ENCODE results near the gene KCNB1. TPM values are rescaled to one million over a fixed set of nuclear protein-coding genes. Genes with fewer than 3 reads are reported as not detected.

Gene KCNB1
- under 0.01 and 0.19 TPM in 2 replicates for total RNA-seq

DNA sequence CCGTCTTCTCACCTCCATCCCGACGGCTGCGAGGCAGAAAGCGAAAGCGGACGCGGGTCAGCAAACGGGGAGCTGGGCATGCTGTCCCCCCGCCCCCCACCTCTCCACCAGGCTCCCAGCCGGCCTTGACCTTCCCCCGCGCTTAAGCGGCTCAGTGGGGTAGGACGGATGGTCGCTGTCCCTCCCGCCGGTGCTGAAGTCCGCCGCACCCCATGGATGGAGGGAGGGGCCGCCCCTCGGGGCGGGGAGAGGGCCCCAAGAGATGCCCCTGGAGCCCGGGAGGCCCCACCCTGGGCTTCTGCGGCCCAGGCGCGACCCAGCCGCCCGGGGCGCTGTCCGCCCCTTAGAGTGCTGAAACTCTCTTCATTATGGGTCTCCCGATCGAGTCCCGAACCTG lies at the start of gene KCNB1:
TSS of gene KCNB1 (minus strand) at position 48 of the 397 bp plus-strand sequence. CDS start 188 bp downstream, outside the sequence.

Other genes with a start within 250 kb of the KCNB1 start
- gene ZNFX1, start 204.6 kb downstream of the KCNB1 start, total RNA-seq: 49.4 and 54.6 TPM in 2 replicates
- 193 and 321 TPM in 2 replicates for gene PTGIS, start 85.5 kb upstream of the KCNB1 start, total RNA-seq
- gene B4GALT5, start 231.2 kb upstream of the KCNB1 start, total RNA-seq: 14.7 and 19.8 TPM in 2 replicates